ENCODE measurements around the gene PATL2. TPM values are rescaled to one million over a fixed set of nuclear protein-coding genes. Genes with fewer than 3 reads are reported as not detected.
"Not testable (repeated sequence)": the region's sequence is repeated elsewhere in the genome, so short reads cannot be mapped to it uniquely, and the experiment has no call there.

Gene PATL2
- total RNA-seq, 1 donor from 2014 or later = 62.1 TPM

GRCh38 chr15:44695294-44695693 lies 15.8 kb downstream of the PATL2 start:
- intact Hi-C loops (cut with micrococcal nuclease) = no loop called here

- intact Hi-C loops (cut with micrococcal nuclease) = no loop called here
These were observed 16.7 kb downstream of the PATL2 start for GRCh38 chr15:44694416-44694815.

- intact Hi-C loops (cut with micrococcal nuclease) = no loop called here
These were observed 18.5 kb downstream of the PATL2 start for GRCh38 chr15:44692659-44693058.

- intact Hi-C loops (cut with micrococcal nuclease) = loop anchor here (2.0 kb wide), 1 partner anchor 13 kb away; no protein-coding TSS in a partner anchor
These were observed 20.9 kb downstream of the PATL2 start for GRCh38 chr15:44690245-44690644.

GRCh38 chr15:44689318-44689717 lies 21.8 kb downstream of the PATL2 start:
- intact Hi-C loops (cut with micrococcal nuclease) = not testable (repeated sequence)

GRCh38 chr15:44682809-44683682 lies 28.1 kb downstream of the PATL2 start:
- intact Hi-C loops (cut with micrococcal nuclease) = loop anchor here (1.0 to 5.0 kb wide), 4 partner anchors 8 to 256 kb away; partner anchors contain the start of genes B2M, CTDSPL2, PATL2 and SPG11

- intact Hi-C loops (cut with micrococcal nuclease) = loop anchor here (5.0 kb wide), 1 partner anchor 255 kb away; the partner anchor contains the start of gene CTDSPL2
These were observed 28.9 kb downstream of the PATL2 start for GRCh38 chr15:44682211-44682610.

GRCh38 chr15:44676676-44677075 lies 34.4 kb downstream of the PATL2 start:
- intact Hi-C loops (cut with micrococcal nuclease) = loop anchor here (1.0 to 2.0 kb wide), 5 partner anchors 10 to 52 kb away; partner anchors contain the start of genes B2M, PATL2 and SPG11

GRCh38 chr15:44675911-44676310 lies 35.2 kb downstream of the PATL2 start:
- intact Hi-C loops (cut with micrococcal nuclease) = loop anchor here (1.0 to 2.0 kb wide), 3 partner anchors 7 to 15 kb away; partner anchors contain the start of gene SPG11

GRCh38 chr15:44673639-44674038 lies 37.5 kb downstream of the PATL2 start:
- intact Hi-C loops (cut with micrococcal nuclease) = no loop called here

GRCh38 chr15:44670087-44670950 lies 40.8 kb downstream of the PATL2 start:
- intact Hi-C loops (cut with micrococcal nuclease) = no loop called here

- intact Hi-C loops (cut with micrococcal nuclease) = loop anchor here (10.0 kb wide), 2 partner anchors 356 to 844 kb away; partner anchors contain the start of genes MFAP1, SORD and WDR76
These were observed 42.2 kb downstream of the PATL2 start for GRCh38 chr15:44668921-44669320.

- intact Hi-C loops (cut with micrococcal nuclease) = loop anchor here (10.0 kb wide), 2 partner anchors 358 to 842 kb away; partner anchors contain the start of genes MFAP1, SORD and WDR76
These were observed 44.1 kb downstream of the PATL2 start for GRCh38 chr15:44667039-44667360.

GRCh38 chr15:44666210-44667038 lies 44.7 kb downstream of the PATL2 start:
- intact Hi-C loops (cut with micrococcal nuclease) = loop anchor here (1.0 to 10.0 kb wide), 3 partner anchors 11 to 842 kb away; partner anchors contain the start of genes MFAP1, SORD and WDR76

GRCh38 chr15:44663410-44664308 lies 47.5 kb downstream of the PATL2 start, which contains the start of gene SPG11:
TSS of gene SPG11 (minus strand) at chr15:44663662. CDS start at chr15:44663647, 15 bp downstream.
- intact Hi-C loops (cut with micrococcal nuclease) = loop anchor here (1.0 to 10.0 kb wide), 12 partner anchors 13 to 839 kb away; partner anchors contain the start of genes B2M, EIF3J, MFAP1 and PATL2

- intact Hi-C loops (cut with micrococcal nuclease) = loop anchor here (1.0 to 10.0 kb wide), 12 partner anchors 14 to 838 kb away; partner anchors contain the start of genes B2M, EIF3J, MFAP1 and PATL2
These were observed 48.4 kb downstream of the PATL2 start for GRCh38 chr15:44662478-44663409.

- intact Hi-C loops (cut with micrococcal nuclease) = loop anchor here (2.0 to 10.0 kb wide), 3 partner anchors 15 to 837 kb away; partner anchors contain the start of genes MFAP1, SORD and WDR76
These were observed 49.5 kb downstream of the PATL2 start for GRCh38 chr15:44661576-44661975.

- intact Hi-C loops (cut with micrococcal nuclease) = no loop called here
These were observed 52.1 kb downstream of the PATL2 start for GRCh38 chr15:44659056-44659455.
